Right lobe of liver (tissue), 4 donors: Measurements from ENCODE around the gene BICDL2.

Experiments used
- POLR2A ChIP-seq: fragments of 450-650 bp; IDR thresholded peaks from one replicate; pipeline ENCODE4 v1.6.1; 2017; ENCODE audit warnings: antibody characterized with exemption, mild to moderate bottlenecking
- TF ChIP-seq, protein P1 (sequence below), 4 donors: fragments of 200-600 bp in 3 of 4; fragments of 450-650 bp in 1 of 4; IDR thresholded peaks; one replicate each; pipeline versions ENCODE4 v1.5.1 to v1.8.0; 2016 to 2022; ENCODE audit warnings: antibody characterized with exemption in 4 of 4, mild to moderate bottlenecking in 2 of 4
- donor health status: DM: no; HTN: no; CAD: no.
- donor health status: DM: no; HTN: no; CAD: no.
- donor health status: DM: no; HTN: yes; CAD: no.

DNA sequence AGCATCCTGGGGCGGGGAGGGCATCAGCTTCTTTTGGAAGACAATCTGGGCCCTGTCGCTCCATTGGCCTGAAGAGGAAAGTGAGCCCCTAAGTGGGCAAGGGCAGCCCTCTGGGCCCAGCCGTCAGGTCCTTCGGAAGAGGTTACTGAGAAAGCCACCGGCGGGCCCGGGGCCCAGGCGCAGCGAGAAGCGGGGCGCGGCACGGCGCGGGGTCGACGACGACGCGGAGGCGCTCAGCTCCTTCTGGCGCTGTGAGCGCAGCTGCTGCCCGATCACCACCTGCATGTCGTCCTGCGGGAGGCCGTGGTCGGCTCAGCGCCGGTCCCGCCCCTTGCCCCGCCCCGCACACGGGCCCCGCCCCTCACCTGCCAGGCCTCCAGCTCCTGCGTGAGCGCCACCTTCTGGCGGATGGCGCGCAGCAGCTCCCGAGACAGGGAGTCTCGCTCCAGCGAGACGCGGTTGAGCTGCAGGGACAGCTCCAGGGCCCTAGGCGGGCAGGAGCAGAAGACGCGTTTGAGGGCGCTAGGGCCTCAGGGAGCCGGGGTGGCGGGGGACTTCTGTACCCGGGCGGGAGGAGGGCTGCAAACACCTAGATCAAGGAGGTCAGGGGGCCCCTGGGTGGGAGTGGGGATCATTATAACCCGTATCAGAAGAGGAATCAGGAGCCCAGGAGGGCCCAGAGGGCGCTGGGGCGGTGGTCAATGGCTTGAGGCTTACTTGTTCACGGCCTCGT, 8.6 kb downstream of the BICDL2 start:
- TF ChIP-seq, protein P1, sequence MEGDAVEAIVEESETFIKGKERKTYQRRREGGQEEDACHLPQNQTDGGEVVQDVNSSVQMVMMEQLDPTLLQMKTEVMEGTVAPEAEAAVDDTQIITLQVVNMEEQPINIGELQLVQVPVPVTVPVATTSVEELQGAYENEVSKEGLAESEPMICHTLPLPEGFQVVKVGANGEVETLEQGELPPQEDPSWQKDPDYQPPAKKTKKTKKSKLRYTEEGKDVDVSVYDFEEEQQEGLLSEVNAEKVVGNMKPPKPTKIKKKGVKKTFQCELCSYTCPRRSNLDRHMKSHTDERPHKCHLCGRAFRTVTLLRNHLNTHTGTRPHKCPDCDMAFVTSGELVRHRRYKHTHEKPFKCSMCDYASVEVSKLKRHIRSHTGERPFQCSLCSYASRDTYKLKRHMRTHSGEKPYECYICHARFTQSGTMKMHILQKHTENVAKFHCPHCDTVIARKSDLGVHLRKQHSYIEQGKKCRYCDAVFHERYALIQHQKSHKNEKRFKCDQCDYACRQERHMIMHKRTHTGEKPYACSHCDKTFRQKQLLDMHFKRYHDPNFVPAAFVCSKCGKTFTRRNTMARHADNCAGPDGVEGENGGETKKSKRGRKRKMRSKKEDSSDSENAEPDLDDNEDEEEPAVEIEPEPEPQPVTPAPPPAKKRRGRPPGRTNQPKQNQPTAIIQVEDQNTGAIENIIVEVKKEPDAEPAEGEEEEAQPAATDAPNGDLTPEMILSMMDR (IDR thresholded peaks at IDR 0.05): peak; percentile 73 to 86 (median 84)
- peak; percentile 20 for TF ChIP-seq POLR2A
